NCI-H2107 treated with DMSO at 0.1 percent for 48 hours (cell line): ENCODE data around the gene TPRX2.
"Not testable (repeated sequence)": the region's sequence is repeated elsewhere in the genome, so short reads cannot be mapped to it uniquely, and the experiment has no call there.

Experiments used
- DNase-seq: peaks from one replicate; lab custom pipeline; 2025; ENCODE audit not compliant: unreplicated experiment; lab: John Stamatoyannopoulos, UW

The TPRX2 gene

GRCh38 chr19:47860602-47861297, 1.7 kb downstream of the TPRX2 start:
- DNase-seq = no peak

- DNase-seq = no peak
Measured at GRCh38 chr19:47861630-47862029, 2.6 kb downstream of the TPRX2 start.

- peak; percentile 3 for DNase-seq
Measured at GRCh38 chr19:47863514-47863936, 4.5 kb downstream of the TPRX2 start.

- DNase-seq = no peak
Measured at GRCh38 chr19:47865166-47865565, 6.1 kb downstream of the TPRX2 start.

- no peak for DNase-seq
Measured at GRCh38 chr19:47878906-47879305, 19.9 kb downstream of the TPRX2 start.

GRCh38 chr19:47879385-47879784, 20.4 kb downstream of the TPRX2 start:
- not testable (repeated sequence) for DNase-seq

- DNase-seq = no peak
Measured at GRCh38 chr19:47881757-47882156, 22.7 kb downstream of the TPRX2 start.

GRCh38 chr19:47882890-47883289, 23.9 kb downstream of the TPRX2 start:
- DNase-seq = no peak

GRCh38 chr19:47885067-47885463, 26.0 kb downstream of the TPRX2 start:
- no peak for DNase-seq

- no peak for DNase-seq
Measured at GRCh38 chr19:47886010-47886559, 27.1 kb downstream of the TPRX2 start, which contains the start of gene SULT2A1. Gene SULT2A1, minus strand, starts transcription at chr19:47886315. Its CDS starts 58 bp downstream, at chr19:47886257.

GRCh38 chr19:47890865-47891621, 32.0 kb downstream of the TPRX2 start:
- DNase-seq = no peak

GRCh38 chr19:47891622-47891922, 32.5 kb downstream of the TPRX2 start:
- no peak for DNase-seq

- no peak for DNase-seq
Measured at GRCh38 chr19:47891923-47892666, 33.1 kb downstream of the TPRX2 start.

- no peak for DNase-seq
Measured at GRCh38 chr19:47895165-47895782, 36.2 kb downstream of the TPRX2 start.

- no peak for DNase-seq
Measured at GRCh38 chr19:47896019-47896418, 37.0 kb downstream of the TPRX2 start.

GRCh38 chr19:47896773-47897172, 37.7 kb downstream of the TPRX2 start:
- DNase-seq = no peak

- no peak for DNase-seq
Measured at GRCh38 chr19:47897861-47898260, 38.8 kb downstream of the TPRX2 start.

GRCh38 chr19:47899335-47899734, 40.3 kb downstream of the TPRX2 start:
- DNase-seq = no peak

GRCh38 chr19:47901370-47901769, 42.3 kb downstream of the TPRX2 start:
- DNase-seq = no peak

GRCh38 chr19:47909350-47909749, 50.3 kb downstream of the TPRX2 start:
- DNase-seq = not testable (repeated sequence)

GRCh38 chr19:47910191-47910590, 51.2 kb downstream of the TPRX2 start:
- not testable (repeated sequence) for DNase-seq
